ENCODE data around the gene NR2F2. TPM values are rescaled to one million over a fixed set of nuclear protein-coding genes. Genes with fewer than 3 reads are reported as not detected.

NR2F2 gene
- total and polyA plus RNA-seq, 7 donors = 12.6 to 47.9 (median 24.0) TPM

DNA sequence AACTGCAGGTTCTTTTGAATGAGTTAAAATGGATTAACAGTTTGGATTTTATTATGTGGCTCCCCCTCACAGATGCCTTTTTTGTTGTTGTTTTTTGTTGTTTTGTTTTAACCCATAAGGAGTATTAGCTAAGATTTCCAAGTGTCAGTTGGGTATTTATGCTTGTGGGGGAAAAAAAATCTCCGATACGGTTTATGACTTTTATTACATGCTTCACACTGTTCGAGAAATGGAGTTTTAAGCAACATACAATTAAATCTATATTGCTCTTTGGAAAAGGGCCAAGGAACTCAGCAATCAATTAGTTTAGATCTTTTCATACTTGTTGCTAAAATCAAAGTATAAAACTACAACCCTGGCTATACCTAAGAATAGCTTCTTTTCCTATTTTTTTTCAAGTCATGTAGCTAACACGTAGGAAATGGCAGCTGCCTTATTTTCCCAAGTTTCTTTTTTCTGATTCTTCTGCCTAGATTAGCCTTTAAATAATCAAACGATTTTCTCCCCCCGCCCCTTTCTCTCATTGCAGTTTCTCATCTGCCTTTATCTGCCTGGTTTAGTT is 16.0 kb downstream of the NR2F2 start:
- H3K4me3 ChIP-seq = peak overlapping the region in 3 of 4 donors; percentile 50 to 56 (median 52)
- no peaks in the 10 kb centered on the region for H3K36me3 ChIP-seq
- intact Hi-C loops (cut with DNase I) = loop anchor here (5.0 kb wide), 2 partner anchors 1069 to 1084 kb away; no protein-coding TSS in a partner anchor
- H3K27me3 ChIP-seq = no peaks in the 10 kb centered on the region
- 14 to 19% methylated on average over 6 of the region's 6 CpGs for WGBS, 2 donors
- H3K4me1 ChIP-seq = peaks cover 0 to 73% (median 58%) of the 10 kb centered on the region in 4 donors
- TF ChIP-seq POLR2AphosphoS5 (IDR thresholded peaks at IDR 0.05) (no peak), EP300 (IDR thresholded peaks at IDR 0.05) (no peak), POLR2A (IDR thresholded peaks at IDR 0.05) (no peak)
- TF ChIP-seq, protein P1, sequence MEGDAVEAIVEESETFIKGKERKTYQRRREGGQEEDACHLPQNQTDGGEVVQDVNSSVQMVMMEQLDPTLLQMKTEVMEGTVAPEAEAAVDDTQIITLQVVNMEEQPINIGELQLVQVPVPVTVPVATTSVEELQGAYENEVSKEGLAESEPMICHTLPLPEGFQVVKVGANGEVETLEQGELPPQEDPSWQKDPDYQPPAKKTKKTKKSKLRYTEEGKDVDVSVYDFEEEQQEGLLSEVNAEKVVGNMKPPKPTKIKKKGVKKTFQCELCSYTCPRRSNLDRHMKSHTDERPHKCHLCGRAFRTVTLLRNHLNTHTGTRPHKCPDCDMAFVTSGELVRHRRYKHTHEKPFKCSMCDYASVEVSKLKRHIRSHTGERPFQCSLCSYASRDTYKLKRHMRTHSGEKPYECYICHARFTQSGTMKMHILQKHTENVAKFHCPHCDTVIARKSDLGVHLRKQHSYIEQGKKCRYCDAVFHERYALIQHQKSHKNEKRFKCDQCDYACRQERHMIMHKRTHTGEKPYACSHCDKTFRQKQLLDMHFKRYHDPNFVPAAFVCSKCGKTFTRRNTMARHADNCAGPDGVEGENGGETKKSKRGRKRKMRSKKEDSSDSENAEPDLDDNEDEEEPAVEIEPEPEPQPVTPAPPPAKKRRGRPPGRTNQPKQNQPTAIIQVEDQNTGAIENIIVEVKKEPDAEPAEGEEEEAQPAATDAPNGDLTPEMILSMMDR (IDR thresholded peaks at IDR 0.05) = no peak
- DNase-seq = no peak
- no peaks in the 10 kb centered on the region for H3K9me3 ChIP-seq
- peak overlapping the region; percentile 92 to 97 (median 94) for H3K27ac ChIP-seq

DNA sequence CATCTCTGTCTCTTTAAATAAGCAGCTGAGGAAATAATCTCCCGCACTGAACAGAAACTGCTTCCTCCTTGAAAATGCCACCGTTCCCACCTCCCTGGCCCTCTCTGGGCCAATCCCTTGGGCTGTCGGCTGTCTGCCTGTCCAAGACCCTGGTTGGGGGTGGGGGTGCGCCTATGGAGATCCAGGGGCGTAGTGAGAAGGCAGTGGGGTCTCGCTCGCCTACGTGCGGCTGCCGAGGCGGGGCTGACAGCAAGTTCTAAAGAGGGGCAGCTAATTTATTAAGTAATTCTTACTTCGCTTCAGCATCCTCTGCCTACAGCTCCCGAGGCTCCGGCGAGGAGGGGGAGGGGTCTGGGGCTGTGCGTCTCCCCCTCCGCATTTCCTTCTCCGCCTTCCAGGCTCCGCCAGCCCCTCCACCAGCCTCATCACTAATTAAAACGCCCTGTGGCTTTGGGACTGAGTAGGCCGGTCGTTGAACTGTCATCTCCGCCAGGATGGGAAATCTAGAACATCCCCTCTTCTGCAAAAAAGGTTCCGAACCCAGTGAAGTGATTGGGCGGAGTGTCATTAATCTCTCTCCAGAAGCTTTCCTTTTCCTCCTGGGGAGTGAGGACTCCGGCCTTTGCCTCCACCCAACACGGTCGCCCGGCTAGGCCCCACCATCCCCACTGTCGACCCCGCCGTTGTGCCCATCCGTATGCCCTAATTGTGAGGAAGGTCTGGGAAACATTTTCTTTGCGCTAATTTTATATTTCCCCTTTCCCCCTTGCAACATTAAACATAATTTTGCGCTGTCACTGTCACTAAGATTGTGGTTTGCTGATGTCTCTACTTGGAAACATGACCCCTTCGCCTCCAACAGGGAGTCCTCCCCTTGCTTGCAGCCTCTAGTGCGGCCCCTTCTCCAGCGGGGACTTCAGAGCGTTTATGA is 16.9 kb downstream of the NR2F2 start:
- no peak for TF ChIP-seq EP300 (IDR thresholded peaks at IDR 0.05)
- TF ChIP-seq POLR2AphosphoS5 (IDR thresholded peaks at IDR 0.05) = no peak
- TF ChIP-seq POLR2A (IDR thresholded peaks at IDR 0.05) = no peak
- TF ChIP-seq, protein P1 (IDR thresholded peaks at IDR 0.05) = no peak
- no peaks in the 10 kb centered on the region for H3K27me3 ChIP-seq
- WGBS, 2 donors = 36 to 74% methylated on average over 39 of the region's 39 CpGs
- H3K36me3 ChIP-seq = no peaks in the 10 kb centered on the region
- H3K4me3 ChIP-seq = peak overlapping the region in 2 of 4 donors; percentile 14 to 23
- intact Hi-C loops (cut with DNase I) = loop anchor here (5.0 kb wide), 2 partner anchors 1070 to 1085 kb away; no protein-coding TSS in a partner anchor
- DNase-seq = no peak
- no peaks in the 10 kb centered on the region for H3K9me3 ChIP-seq
- peaks cover 0 to 63% (median 48%) of the 10 kb centered on the region in 4 donors for H3K4me1 ChIP-seq
- H3K27ac ChIP-seq = peak overlapping the region; percentile 92 to 97 (median 94)

DNA sequence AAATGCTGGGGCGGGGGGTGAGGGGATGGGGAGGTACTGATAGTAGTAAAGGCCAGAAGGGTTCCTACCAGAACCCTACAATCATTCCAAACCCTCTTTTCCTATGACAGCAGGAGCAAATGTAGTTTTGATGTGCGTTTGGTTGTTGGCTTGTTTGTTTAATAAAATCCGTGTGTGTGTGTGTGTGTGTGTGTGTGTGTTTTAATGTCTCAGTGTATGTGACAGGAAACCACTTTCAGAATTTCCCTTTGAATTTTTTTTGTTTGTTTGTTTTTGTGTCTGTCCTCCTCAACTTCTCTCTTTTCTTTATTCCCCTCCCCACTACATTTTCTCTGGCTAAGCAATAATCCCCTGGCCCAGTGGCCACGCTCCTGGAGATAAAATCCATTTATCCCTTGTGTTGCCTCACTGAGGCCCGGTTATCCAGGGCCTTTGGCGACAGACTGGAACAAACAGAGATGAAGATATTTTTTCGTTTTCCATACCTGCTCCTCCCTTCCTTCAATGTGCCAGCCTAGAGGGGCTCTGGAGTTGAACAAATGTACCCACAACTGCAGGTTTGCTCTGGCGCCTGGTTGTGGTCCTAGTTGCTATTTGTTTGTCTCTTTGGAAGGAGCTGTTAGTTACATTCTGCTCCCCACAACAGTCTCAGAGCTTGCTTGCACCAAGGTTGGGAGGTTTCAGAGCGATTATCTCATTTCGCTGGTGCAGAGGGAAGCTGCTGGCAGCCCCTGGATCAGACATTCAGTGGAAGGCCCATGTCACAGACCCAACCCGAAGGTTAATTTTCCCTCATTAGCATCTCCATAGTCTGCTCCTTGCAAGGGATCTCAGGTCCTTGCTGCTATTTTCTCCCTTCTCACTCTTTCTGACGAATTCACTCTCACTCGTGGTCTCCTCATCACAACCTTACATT is 17.9 kb downstream of the NR2F2 start:
- H3K27ac ChIP-seq = peak overlapping the region; percentile 92 to 97 (median 94)
- H3K27me3 ChIP-seq = no peaks in the 10 kb centered on the region
- intact Hi-C loops (cut with DNase I) = loop anchor here (5.0 kb wide), 2 partner anchors 1071 to 1086 kb away; no protein-coding TSS in a partner anchor

More for the DNA sequence above, 17.9 kb downstream of the NR2F2 start:
- Histone ChIP-seq H3K9me3 (no peaks in the 10 kb centered on the region), H3K36me3 (no peaks in the 10 kb centered on the region), H3K4me3 (no peak overlapping the region), H3K4me1 (peaks cover 0 to 55% (median 41%) of the 10 kb centered on the region in 4 donors)
- 47 to 78% methylated on average over 13 of the region's 13 CpGs for WGBS, 2 donors
- TF ChIP-seq POLR2A (IDR thresholded peaks at IDR 0.05) = no peak
- TF ChIP-seq, protein P1 (IDR thresholded peaks at IDR 0.05) = no peak
- no peak for TF ChIP-seq EP300 (IDR thresholded peaks at IDR 0.05)
- TF ChIP-seq POLR2AphosphoS5 (IDR thresholded peaks at IDR 0.05) = no peak
- no peak for DNase-seq
